Nucleus accumbens (tissue), 56 donors: ENCODE measurements around the gene PFKL.

ENCODE experiments used
- DNase-seq, 56 donors: peaks; one replicate each; lab custom pipeline; 2025; lab: John Stamatoyannopoulos, UW

Gene PFKL

DNA sequence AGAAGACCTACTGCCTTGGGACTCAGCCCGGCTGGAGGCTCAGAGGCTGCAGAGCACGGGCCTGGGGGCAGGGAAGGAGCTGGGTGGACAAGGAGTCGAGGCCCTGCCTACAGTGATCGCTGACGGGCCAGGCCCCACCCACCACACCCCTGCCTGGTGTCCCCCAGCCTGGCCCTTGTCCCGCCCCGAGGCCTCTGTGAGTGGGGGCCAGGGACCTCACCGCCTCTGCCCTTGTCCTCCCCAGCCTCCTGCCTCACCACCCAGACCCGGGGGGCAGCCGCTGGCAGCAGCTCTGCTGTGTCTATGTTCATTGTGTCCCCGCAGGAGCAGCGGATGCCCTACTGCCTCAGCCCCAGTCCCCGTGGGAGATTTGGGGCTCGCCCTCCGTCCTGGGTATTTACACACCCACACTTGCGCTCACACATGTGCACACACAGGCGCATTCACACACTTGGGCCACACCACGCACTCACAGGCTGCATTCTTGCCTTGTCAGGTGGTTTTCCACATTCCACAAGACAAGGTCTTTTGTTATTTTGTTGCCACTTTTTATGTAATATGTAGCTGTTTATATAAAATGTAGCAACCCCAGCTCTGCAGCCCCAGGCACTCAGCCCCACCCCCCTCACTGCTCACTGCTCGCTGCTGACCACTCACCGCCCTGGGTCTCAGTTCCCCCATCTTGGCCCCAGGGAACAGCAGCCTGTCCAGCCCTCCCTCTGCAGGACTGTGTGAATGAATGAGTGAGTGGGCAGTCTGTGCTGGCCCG lies 7.3 kb downstream of the PFKL start:
- DNase-seq: no peak

DNA sequence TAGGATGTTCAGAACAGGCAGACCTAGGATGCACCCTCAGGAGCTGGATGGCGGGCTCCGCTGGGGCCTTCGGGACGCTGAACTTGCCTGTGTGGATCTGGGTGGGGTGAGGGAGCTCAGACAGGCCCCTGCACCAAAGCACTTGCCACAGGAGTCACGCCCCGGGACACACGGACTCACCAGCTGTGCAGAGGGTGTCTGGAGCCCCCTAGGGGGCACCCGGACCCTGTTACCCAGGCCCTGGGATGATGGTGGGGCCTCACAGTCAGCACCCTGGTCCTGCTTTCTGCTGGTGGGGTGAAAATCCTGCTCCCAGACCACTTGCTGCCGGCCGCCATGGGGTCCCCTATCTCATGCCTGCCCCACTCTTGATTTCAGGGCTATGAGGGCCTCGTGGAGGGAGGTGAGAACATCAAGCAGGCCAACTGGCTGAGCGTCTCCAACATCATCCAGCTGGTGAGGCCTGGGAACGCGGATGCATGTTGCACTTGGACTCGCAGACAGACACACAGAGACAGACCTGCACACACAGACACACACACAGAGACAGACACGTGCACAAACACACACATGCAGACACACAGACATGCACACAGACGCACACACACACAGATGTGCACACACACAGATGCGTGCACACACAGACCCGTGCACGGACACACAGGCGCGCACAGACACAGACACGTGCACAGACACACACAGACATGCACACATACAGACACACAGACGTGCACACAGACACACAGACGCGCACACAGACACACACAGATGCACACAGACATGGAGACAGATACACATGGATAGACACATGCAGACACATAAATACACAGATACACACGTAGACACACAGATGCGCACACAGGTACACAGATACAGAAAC lies 11.0 kb downstream of the PFKL start:
- no peak for DNase-seq

DNA sequence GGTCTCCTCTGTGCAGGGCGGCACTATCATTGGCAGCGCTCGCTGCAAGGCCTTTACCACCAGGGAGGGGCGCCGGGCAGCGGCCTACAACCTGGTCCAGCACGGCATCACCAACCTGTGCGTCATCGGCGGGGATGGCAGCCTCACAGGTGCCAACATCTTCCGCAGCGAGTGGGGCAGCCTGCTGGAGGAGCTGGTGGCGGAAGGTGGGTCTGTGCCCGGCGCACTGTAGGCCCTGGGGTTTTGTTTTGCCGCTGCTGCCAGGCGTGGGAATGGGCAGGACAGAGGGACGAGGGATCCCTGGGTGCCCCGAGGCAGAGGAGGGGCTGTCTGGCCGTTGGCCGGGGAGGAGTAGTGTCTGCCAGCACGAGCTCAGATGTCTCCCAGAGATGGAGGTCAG lies 12.2 kb downstream of the PFKL start:
- no peak for DNase-seq

DNA sequence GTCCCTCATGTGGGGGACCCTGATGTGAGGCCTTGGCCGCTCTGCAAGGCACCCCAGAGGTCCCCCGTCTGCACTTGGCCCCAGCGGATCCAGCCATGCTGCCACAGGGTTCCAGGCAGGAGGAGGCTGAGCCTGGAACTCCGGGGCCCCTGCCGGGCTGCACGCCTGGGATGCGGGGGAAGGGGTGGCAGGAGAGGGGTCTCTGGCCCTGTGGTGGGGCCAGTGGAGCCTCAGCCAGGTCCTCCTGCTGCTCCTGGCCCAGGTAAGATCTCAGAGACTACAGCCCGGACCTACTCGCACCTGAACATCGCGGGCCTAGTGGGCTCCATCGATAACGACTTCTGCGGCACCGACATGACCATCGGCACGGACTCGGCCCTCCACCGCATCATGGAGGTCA lies 12.9 kb downstream of the PFKL start:
- no peak for DNase-seq

- no peak for DNase-seq
Measured at GRCh38 chr21:44313451-44313850, 13.6 kb downstream of the PFKL start.

- no peak for DNase-seq
Measured at GRCh38 chr21:44314128-44314527, 14.3 kb downstream of the PFKL start.

- no peak for DNase-seq
Measured at GRCh38 chr21:44314561-44314960, 14.7 kb downstream of the PFKL start.

GRCh38 chr21:44315691-44316203 lies 15.9 kb downstream of the PFKL start:
- DNase-seq: no peak

DNA sequence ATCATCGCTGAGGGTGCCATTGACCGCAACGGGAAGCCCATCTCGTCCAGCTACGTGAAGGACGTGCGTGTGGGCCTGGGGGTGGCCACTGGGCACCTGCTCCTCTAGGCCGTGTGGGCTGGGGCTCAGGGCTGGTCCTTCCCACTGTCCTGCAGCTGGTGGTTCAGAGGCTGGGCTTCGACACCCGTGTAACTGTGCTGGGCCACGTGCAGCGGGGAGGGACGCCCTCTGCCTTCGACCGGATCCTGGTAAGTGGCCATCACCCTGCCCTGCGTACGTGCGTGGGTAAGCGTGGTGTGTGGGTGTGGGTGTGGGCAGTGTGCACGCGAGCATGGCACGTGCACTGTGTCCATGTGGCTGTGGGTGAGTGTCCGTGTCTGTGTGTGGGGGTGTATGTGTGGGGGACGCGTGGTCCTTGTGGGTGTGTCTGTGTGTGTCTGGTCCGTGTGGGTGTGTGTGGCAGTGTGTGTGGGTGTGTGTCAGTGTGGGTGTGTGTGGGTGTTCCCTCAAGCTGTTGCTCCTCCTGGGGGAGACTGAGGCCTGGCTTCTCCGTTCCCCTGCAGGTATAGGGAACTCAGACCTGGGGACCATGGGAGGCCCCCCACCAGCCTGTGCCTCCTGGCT lies 16.5 kb downstream of the PFKL start:
- peak in 1 of 56 donors; percentile 57 for DNase-seq

DNA sequence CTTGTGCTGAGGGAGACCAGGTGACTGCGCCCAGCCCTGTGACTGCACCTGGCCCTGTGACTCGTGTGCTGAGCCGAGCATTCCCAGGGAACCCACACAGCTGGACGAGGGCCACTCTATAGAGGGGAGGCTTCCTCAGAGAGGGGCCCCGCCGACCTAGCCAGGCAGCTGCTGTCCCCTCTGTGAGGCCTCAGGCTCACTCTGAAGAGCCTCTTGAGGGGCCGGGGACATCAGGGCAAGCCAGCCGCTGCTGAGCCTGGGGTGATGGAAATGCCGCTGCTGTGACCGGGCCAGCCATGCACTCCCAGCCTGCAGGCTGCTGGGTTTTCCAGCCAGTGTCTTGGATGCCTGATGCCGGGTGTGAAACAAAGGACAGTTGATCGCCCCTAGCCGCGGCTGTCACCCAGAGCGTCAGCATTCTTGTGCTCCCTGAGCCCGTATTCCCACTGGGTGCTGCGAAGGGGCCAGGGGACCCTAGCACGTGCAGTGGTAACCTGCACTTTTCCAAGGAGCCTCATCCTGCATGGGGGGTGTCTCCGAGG lies 17.5 kb downstream of the PFKL start:
- DNase-seq: peak in 27 of 56 donors; percentile 16 to 71 (median 42)

DNA sequence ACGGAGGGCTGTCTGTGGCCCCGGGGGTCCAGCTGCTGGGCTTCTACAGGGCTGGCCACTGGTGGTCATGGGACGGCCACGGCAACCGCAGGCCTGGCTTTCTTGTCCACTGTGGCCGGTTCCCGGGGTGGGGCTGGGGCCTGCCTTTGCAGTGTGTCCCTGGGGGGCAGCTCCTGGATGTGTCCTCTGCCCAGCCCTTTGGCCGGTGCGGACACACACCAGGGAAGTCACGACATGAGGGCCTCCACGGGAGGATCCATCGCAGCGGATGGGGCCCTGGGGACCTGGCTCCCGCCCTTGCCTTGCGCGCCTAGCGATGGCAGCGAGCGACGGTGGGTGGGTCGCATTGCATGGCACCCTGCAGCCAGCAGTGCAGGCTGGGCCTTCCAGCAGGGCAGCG lies 18.0 kb downstream of the PFKL start:
- DNase-seq: no peak

- no peak for DNase-seq
Measured at GRCh38 chr21:44318489-44319285, 18.8 kb downstream of the PFKL start.

- no peak for DNase-seq
Measured at GRCh38 chr21:44319407-44320065, 19.7 kb downstream of the PFKL start.

DNA sequence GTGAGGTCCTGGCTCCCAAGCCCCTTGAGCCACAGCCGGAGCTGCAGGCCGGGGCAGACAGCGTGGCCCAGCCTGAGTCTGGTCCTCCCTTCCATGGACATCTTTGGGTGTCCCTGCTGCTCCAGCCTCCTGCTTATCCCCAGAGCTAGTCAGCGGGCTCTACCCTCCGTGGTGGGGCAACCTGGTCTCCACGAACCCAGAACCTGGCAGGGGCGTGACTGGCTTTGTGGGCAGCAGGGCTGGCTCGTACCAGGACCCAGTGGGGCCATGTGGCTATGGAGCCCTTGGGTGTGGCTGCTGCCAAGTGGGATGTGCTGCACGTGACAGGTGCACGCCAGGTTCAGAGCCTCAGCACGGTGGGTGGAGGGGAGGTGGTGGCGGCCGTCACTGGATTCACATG lies 21.0 kb downstream of the PFKL start:
- DNase-seq: no peak

- no peak for DNase-seq
Measured at GRCh38 chr21:44321846-44322450, 22.1 kb downstream of the PFKL start.

DNA sequence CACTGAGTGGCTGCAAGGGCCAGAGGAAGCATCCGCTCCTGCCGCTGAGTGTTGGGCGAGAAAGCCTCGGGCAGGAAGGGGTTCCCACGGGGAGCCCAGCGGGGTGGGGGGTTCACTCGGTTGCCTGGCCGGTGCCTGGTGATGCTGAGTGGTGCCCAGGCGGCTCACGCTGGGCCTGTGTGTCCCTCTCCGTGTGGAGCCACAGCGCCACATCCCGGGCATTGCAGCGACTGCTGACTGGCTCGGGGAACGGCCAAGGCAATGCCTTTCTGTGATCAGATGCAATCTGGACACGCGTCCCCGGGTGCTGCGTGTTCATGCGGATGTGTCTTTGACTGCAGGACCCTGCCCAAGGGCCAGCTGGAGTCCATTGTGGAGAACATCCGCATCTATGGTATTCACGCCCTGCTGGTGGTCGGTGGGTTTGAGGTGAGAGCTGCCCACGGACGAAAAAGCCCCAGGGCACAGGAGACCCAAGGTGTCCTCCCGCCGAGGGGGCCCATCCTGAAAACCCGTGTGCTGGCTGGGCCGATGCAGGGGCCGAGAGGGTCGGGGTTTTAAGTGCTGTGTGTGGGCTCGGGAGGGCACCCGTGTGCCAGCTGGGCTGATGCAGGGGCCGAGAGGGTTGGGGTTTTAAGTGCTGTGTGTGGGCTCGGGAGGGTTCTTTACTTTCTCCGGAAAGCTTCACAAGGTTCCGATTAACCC lies 22.9 kb downstream of the PFKL start:
- peak in 1 of 56 donors; percentile 27 for DNase-seq

DNA sequence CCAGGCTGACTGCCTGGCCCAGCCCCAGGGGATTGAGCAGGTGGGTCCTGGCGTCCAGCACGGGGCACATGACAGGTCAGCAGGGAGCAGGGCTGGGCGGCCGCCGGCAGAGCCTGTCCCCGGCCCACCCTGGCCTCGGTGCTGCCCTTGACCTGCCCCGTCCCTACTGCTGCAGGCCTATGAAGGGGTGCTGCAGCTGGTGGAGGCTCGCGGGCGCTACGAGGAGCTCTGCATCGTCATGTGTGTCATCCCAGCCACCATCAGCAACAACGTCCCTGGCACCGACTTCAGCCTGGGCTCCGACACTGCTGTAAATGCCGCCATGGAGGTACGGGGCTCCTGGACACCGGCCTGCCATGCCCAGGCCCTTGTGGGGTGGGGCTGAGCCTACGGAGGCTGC lies 23.7 kb downstream of the PFKL start:
- no peak for DNase-seq

DNA sequence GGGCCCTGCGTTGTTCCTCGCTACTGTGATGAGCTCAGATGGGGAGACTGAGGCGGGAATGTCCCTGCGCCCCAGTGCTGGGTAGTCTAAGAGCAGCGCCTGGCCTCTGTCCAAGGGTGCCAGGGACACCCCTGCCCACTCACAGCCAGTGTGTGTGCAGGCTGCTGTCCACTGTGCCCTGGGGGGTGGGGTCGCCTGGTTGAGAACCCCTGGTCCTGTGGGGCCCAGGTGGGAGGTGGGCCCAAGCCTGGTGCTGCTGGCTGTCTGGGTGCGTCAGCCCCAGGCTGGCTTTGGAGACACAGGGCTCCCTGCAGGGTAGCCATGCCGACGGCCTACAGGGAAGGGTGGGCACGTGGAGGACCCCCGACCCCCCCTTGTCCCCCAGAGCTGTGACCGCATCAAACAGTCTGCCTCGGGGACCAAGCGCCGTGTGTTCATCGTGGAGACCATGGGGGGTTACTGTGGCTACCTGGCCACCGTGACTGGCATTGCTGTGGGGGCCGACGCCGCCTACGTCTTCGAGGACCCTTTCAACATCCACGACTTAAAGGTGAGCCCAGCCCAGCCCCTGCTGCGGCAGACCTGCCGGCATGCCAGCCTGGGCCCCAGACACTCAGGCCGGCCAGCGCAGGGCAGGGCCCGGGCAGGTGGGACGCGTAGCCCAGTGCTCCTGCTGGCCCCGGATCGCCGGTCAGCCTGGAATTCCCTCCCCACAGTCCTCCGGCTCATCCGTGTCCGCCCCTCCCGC lies 24.4 kb downstream of the PFKL start:
- no peak for DNase-seq
